HL-60 (cell line): ENCODE data around the gene BBS12.

ENCODE experiments used
- DNase-seq, 2 experiments: peaks; one replicate each; pipeline ENCODE4 v3.0.0-alpha.2; 2010 to 2020; ENCODE audit warnings: low read depth in 1 of 2, low spot score in 1 of 2
- H3K27ac ChIP-seq: fragments of 250-450 bp; sonication (Bioruptor Pico); replicated peaks from 2 replicates; pipeline ENCODE4 v1.5.1; 2020; ENCODE audit warnings: mild to moderate bottlenecking, moderate library complexity
- H3K27me3 ChIP-seq: fragments of 250-450 bp; sonication (Bioruptor Pico); 2 replicates; pipeline ENCODE4 v1.5.1; 2021; ENCODE audit warnings: mild to moderate bottlenecking, moderate library complexity; ENCODE audit not compliant: insufficient read depth, poor library complexity, severe bottlenecking
- H3K4me3 ChIP-seq: replicated peaks from 2 replicates; pipeline ENCODE4 v1.5.1; 2011; ENCODE audit warnings: mild to moderate bottlenecking, control low read depth, low read length; ENCODE audit not compliant: insufficient read depth
- CTCF ChIP-seq: IDR thresholded peaks from one replicate; pipeline ENCODE4 v1.5.1; 2011; ENCODE audit warnings: low read length, control low read depth, inconsistent platforms; ENCODE audit not compliant: insufficient read depth
- GABPA ChIP-seq: IDR thresholded peaks from 2 replicates; pipeline ENCODE4 v1.6.1; 2012; ENCODE audit warnings: low read depth
- POLR2AphosphoS5 ChIP-seq: IDR thresholded peaks from 2 replicates; pipeline ENCODE4 v1.6.1; 2012; ENCODE audit warnings: low read depth
- REST ChIP-seq: IDR thresholded peaks from 2 replicates; pipeline ENCODE4 v1.6.1; 2012; ENCODE audit warnings: low read depth; ENCODE audit not compliant: insufficient replicate concordance
- SPI1 ChIP-seq: IDR thresholded peaks from 2 replicates; pipeline ENCODE4 v1.6.1; 2012; ENCODE audit warnings: low read depth, mild to moderate bottlenecking, borderline replicate concordance

BBS12 gene

DNA sequence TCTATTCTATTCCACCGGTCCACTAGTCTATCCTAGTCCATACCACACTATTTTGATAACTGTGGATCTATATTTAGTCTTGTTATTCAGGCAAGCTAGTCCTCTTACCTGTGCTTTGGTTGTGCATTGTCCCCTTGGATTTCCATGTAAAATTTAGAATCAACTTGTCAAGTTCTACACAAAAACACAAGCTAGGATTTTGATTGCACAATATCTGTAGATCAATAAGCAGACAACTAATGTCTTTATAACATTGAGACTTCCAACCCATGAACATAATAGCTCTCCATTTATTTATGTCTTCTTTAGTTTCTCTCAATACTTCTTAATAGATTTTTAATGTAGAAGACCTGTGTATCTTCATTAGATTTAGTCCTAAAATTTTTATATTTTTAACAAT, 10.2 kb upstream of the BBS12 start:
- no peak for DNase-seq
- no peak overlapping the region for H3K27ac ChIP-seq
- no peak overlapping the region for H3K4me3 ChIP-seq
- H3K27me3 ChIP-seq, result no peaks in the 10 kb centered on the region
- TF ChIP-seq REST, result no peak
- no peak for TF ChIP-seq CTCF
- TF ChIP-seq GABPA, result no peak
- no peak for TF ChIP-seq SPI1
- TF ChIP-seq POLR2AphosphoS5, result no peak

- Histone ChIP-seq H3K4me3 (no peak overlapping the region), H3K27me3 (no peaks in the 10 kb centered on the region), H3K27ac (no peak overlapping the region)
- DNase-seq, result no peak
- TF ChIP-seq CTCF (no peak), POLR2AphosphoS5 (no peak), SPI1 (no peak), REST (no peak), GABPA (no peak)
These were observed 3.6 kb upstream of the BBS12 start for GRCh38 chr4:122728856-122729255.

DNA sequence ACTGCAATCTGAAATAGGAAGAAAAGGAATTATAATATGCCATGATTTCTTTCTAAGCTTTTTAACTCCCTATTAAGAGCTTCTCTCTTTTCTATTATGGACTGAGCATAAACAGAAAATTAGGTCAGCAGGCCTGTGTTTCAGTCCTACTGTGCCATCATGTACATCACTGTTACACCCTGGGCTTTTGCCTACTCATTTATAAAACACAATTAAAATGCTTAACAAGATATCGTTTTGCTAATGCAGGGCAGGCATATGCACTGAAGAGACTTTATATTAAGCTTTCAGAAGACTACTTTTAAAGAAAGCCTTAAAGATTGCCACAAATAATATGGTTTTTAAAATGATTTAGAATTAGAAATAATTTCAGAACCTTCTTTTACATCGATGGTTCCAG, 828 bp upstream of the BBS12 start:
- DNase-seq, result no peak
- peak overlapping the region; percentile 24 for H3K27ac ChIP-seq

More for the DNA sequence above, 828 bp upstream of the BBS12 start:
- H3K4me3 ChIP-seq, result no peak overlapping the region
- no peaks in the 10 kb centered on the region for H3K27me3 ChIP-seq
- TF ChIP-seq GABPA, result no peak
- TF ChIP-seq SPI1, result no peak
- TF ChIP-seq CTCF, result no peak
- no peak for TF ChIP-seq REST
- no peak for TF ChIP-seq POLR2AphosphoS5
